Stimulated activated CD4-positive, alpha-beta T cell treated with anti-CD3 and anti-CD28 coated beads, Interleukin-1b, Interleukin-23, amount 100 ng/mL, for 4 hours (primary cell): ENCODE results near the gene MAPK8IP3.

ENCODE experiments used
- DNase-seq, 2 donors: peaks; one replicate each; pipeline ENCODE4 v3.0.0-alpha.2; 2020; ENCODE audit warnings: low read depth in 2 of 2

The MAPK8IP3 gene

GRCh38 chr16:1809281-1809801, 103.3 kb downstream of the MAPK8IP3 start:
- DNase-seq: no peak

GRCh38 chr16:1810106-1810505, 104.1 kb downstream of the MAPK8IP3 start:
- no peak for DNase-seq

DNA sequence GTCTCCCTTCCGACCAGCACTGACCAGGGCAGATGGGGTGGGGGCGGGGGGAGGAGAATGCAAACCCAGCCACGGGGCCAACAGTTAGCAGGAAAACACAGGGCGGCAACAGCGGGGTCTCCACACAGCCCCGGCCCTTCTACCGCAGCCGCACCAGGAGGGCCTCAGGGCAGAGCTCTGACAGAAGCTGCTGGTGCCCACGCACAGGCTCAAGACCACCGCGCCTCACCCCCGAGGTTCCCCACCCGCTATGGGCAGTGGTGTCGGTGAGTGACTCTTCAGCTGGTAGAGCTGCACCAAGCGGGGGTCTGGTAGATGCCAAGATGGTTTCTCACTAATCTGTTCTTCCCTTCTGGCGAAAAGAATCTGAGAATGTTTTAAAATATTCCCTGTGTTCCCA, 104.5 kb downstream of the MAPK8IP3 start:
- no peak for DNase-seq

DNA sequence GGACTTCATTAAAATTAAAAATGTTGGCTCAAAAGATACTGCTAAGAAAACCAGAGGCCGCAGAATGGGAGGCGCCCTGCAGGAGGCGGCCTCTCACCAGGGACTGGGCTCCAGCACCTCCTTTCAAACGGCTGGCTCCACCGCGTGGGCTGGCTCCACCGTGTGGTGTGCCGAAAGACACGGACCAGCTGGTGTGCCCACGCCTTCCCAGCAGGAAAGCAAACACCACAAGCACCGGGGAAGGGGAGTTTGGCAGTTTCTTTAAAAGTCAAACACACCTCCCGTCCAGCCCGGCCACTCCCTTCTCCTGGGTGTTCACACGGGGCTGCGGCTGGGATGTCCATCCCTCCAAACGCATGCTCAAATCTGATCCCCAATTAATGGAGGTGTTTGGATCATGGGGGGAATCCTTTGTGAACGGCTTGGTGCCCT, 106.8 kb downstream of the MAPK8IP3 start:
- DNase-seq: peak; percentile 33

GRCh38 chr16:1815461-1815860, 109.5 kb downstream of the MAPK8IP3 start:
- DNase-seq: no peak

DNA sequence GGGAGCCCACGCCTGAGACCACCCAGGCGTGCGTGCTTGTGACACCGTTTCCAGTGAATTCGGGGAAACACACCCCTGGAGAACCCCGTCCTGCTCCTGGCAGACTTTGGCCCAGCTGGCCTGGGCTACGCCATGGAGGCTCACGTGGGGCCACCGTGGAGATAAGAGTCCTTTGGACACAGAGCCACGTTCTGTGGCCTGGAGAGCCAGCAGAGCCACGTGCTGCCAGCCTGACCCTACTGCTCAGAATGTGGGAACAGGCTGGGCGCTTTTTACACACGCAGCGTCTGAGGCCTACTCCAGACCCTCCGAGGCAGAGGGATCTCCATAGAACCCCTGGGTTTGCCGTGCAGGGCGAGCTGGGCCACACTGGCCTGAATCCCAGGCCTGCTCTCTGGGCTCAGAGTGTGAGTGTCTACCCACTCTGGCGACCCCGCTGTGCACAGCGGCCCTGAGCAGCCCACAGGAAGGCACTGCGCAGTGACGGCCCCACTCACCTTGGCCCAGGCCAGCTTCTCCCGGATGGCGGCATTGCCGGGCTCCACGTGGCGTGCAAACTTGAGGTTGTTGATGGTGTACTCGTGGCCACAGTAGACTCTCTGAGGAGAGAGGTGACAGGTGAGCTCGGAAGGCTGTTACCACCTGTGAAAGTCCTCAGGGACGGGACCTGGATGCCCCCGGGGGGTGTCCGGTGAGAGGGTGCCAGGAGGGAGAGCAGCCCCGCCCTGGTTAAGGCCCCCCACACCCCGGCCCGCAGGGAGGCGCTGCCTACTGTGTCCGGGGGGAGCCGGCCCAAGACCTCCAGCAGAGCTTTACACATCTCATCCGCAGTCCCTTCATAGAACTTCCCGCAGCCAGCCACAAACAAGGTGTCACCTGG, 110.6 kb downstream of the MAPK8IP3 start:
- no peak for DNase-seq

GRCh38 chr16:1817276-1817589, 111.2 kb downstream of the MAPK8IP3 start:
- no peak for DNase-seq

DNA sequence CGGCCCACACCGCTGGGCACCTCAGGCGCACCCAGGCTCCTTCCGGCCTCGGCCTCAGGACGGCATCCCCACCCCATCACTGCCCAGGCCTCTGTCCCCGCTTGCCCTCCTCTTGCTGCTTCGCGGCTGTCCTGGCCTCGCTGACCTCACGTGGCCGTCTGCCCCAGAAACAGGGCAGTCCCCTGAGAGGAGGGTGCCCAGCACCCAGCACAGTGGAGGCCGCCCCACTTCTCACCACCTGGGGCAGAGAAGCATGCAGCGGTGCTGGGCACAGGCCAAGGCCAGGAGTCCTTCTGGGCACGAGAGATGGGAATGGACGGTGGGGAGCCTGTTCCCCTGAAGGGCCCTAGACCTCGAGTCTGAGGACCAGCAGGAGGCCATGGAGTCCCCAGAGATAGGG, 111.7 kb downstream of the MAPK8IP3 start:
- no peak for DNase-seq

DNA sequence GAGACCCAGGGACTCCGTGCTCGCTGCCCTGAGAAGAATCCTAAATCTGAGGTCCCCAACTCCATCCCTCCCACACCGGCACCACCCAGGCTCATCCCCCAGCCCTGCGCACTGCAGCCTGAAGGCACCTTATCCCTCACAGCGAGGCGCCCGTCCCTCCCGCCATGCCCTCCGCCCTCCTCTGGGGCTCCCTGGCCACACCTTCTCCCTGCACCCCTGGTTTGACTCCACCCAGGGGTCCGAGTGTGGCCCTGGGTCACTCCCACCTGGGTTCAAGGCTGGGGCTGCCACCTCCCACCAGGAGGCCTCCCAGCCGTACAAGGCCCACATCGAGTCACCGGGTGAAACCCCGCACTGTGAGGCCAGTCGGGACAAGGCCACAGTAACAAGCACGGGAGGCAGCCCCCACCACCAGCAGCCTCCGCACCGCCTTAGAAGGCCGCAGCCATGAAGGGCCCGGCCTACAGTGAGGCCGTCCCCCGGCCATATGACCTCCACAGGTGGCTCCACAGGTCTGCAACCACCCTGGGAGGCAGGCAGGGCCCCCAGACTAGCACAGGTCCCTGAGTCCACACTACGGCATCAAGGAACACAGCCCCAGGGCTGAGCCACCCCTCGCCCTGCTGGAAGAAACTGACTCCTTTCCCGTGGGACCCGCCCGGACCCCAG, 112.3 kb downstream of the MAPK8IP3 start:
- DNase-seq: no peak

DNA sequence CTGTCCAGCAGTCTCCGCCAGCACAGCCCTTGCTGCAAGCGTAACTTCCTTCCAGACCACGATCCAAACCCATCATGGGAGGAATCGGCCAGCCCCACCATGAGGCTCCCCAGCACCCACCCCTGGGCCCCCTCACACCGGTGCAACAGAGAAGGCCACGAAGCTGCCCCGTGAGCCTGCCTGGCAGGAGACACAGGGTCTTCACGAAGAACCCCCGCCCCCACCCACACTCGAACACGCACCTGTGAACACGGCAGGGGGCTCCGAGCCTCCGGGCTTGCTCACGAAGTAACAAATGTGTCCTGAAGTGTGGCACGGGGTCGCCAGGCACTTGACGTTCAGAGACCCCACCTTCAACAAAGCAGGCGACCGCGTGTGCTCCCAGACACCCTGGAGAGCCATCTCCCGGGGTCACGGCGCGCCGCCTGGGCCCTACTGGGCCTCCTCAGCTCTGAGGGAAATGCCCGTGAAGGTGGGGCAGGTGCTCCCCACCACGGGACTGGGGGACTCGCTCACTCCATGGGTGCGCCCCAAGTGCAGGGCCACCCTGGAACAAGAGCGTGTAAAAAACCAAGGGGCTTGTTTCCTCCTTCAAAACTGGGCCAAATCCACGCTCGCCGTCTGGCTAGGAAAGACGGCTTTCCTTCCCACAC, 113.0 kb downstream of the MAPK8IP3 start:
- no peak for DNase-seq

DNA sequence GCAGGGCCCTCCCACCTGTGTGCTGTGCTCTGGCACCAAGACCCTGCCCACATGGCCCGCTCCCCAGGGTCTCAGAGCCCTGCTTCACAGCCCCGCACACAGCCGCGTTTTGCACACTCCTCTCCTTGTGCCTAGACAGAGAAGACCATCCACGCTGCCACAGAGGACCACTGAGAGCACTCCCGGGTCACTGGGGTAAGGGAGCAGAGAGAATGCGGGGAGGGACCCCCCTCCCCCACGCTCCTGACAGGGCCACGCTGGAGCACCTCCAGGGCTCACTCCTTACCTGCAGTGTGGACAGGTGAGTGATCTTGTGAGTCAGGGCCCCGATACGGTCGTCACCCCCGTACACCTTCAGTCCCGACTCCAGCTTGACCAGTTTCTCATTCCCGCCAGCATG, 113.6 kb downstream of the MAPK8IP3 start:
- no peak for DNase-seq
